Activated naive CD4-positive, alpha-beta T cell treated with anti-CD3 and anti-CD28 coated beads for 36 hours (primary cell): ENCODE data around the gene LRRTM3. TPM values are rescaled to one million over a fixed set of nuclear protein-coding genes. Genes with fewer than 3 reads are reported as not detected.

ENCODE experiments used
- CTCF ChIA-PET: fragments of 350-600 bp; sonication (Branson Sonifier 250); formaldehyde crosslinking; loops from one replicate; lab custom pipeline; 2021; ENCODE audit warnings: antibody characterized with exemption; lab: Charles Lee
- DNase-seq: peaks from one replicate; pipeline ENCODE4 v3.0.0-alpha.2; 2020
- H3K27ac Mint-ChIP-seq: one replicate; pipeline ENCODE4 v1.8.0; 2021; ENCODE audit warnings: mild to moderate bottlenecking, mixed read lengths
- H3K27me3 Mint-ChIP-seq: one replicate; pipeline ENCODE4 v1.8.0; 2021; ENCODE audit warnings: low read depth, mixed read lengths
- H3K36me3 Mint-ChIP-seq: one replicate; pipeline ENCODE4 v1.8.0; 2021; ENCODE audit warnings: low read depth, mixed read lengths
- H3K4me1 Mint-ChIP-seq: one replicate; pipeline ENCODE4 v1.8.0; 2021; ENCODE audit warnings: low read depth, mixed read lengths
- H3K4me3 Mint-ChIP-seq: one replicate; pipeline ENCODE4 v1.8.0; 2021; ENCODE audit warnings: mild to moderate bottlenecking, moderate library complexity, mixed read lengths
- H3K9me3 Mint-ChIP-seq: one replicate; pipeline ENCODE4 v1.8.0; 2021; ENCODE audit warnings: mixed read lengths
- intact Hi-C: fragments of 100-400 bp; cut with micrococcal nuclease; formaldehyde crosslinking; loops from one replicate; pipeline ENCODE4 v1.15.1; 2023
- total RNA-seq, 2 experiments: library from RNA; stranded (reverse); gene quantifications; one replicate each; pipeline ENCODE4 v1.2.3, GENCODE V29; 2021

The LRRTM3 gene
- total RNA-seq, 2 experiments from 2014 or later = not detected

DNA sequence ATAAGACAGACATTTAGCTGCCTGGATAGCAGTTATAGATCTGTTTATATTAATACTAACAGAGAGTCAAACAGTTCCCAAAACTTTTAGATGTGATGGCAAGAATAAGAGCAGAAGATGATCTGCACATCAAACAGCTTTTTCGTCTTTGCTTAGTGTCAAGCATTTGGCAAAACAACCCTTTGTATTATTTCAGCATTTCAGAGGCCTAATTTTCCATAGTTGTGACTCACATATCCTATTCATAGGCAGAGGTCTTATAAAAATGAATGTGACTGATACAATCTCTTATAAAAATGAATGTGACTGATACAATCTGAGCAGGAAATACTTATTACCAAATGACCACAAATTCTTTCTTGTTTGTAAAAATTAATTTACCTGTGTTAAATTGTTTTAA is 71.2 kb downstream of the LRRTM3 start:
- intact Hi-C loops = no loop called here
- H3K27ac Mint-ChIP-seq = no peak overlapping the region
- no peaks in the 10 kb centered on the region for H3K9me3 Mint-ChIP-seq
- no peaks in the 10 kb centered on the region for H3K27me3 Mint-ChIP-seq
- CTCF ChIA-PET = no interaction called here
- no peak overlapping the region for H3K4me3 Mint-ChIP-seq
- DNase-seq = no peak
- no peaks in the 10 kb centered on the region for H3K4me1 Mint-ChIP-seq
- no peaks in the 10 kb centered on the region for H3K36me3 Mint-ChIP-seq

DNA sequence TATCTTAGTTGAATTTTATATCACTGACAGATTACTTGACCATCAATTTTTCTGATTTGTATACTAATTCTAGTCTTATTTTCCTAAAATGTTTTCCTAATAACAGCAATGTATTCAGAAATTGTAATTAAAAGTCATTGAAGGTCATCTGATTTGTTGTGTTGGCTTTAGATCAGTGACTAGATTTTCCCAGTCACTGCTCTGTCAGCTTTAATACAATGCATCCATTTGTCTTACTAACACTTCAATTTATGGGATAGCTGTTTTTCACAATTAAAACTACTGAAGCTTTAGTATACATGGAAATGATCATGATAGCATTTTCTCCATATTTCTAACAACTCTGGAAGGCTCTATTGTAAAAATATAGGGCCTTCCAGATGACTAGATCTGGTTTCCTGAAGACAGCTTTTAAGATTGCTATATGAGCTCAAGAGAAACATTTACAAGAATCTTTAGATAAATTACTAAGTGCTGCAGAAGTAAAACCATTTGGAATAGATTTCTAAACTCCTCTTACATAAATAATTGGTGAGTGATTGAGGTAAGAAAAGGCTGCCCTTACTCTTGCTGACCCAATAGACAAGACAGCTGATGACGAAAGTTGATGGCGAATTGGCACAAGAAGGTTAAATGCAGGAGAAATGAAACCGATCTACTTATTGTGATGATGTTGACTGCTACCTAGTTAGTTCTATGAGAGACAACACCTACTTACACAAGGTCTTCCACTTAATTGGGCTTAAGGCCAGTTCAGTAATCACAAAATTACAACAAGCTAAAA is 74.1 kb downstream of the LRRTM3 start:
- no peak for DNase-seq
- CTCF ChIA-PET = interaction anchor here (0.6 kb wide), 1 partner anchor 20 kb away, joined by 3 read pairs; no protein-coding TSS in a partner anchor
- intact Hi-C loops = no loop called here
- Mint-ChIP-seq H3K9me3 (peaks cover 2% of the 10 kb centered on the region), H3K36me3 (no peaks in the 10 kb centered on the region), H3K27me3 (no peaks in the 10 kb centered on the region), H3K4me3 (no peak overlapping the region), H3K4me1 (no peaks in the 10 kb centered on the region), H3K27ac (no peak overlapping the region)

- Mint-ChIP-seq H3K4me3 (no peak overlapping the region), H3K27me3 (no peaks in the 10 kb centered on the region), H3K27ac (no peak overlapping the region), H3K9me3 (peaks cover 2% of the 10 kb centered on the region), H3K36me3 (no peaks in the 10 kb centered on the region), H3K4me1 (no peaks in the 10 kb centered on the region)
- intact Hi-C loops = no loop called here
- CTCF ChIA-PET = no interaction called here
- DNase-seq = no peak
These were observed 78.9 kb downstream of the LRRTM3 start for GRCh38 chr10:67004690-67005089.

DNA sequence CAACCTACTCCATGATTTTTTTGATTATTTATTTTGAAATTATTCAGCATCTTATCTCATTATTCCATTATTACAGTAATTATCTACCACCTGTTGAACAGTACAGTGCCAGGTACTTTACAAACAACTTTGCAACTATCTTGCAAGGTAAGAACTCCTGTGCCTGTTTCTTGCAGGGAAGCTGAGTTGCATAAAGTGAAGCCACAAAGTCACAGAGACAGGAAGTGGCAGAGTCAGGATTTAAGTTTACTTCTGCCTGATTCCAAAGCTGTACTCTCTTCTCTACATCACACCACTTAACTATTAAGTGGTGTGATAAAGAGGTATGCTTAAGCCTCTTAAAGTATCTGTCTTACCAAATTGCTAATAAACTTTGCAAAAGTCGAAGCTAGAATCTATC is 80.1 kb downstream of the LRRTM3 start:
- Mint-ChIP-seq H3K27me3 (no peaks in the 10 kb centered on the region), H3K4me1 (no peaks in the 10 kb centered on the region), H3K4me3 (no peak overlapping the region), H3K9me3 (peaks cover 2% of the 10 kb centered on the region), H3K27ac (no peak overlapping the region), H3K36me3 (no peaks in the 10 kb centered on the region)
- intact Hi-C loops = no loop called here
- no peak for DNase-seq
- CTCF ChIA-PET = no interaction called here

DNA sequence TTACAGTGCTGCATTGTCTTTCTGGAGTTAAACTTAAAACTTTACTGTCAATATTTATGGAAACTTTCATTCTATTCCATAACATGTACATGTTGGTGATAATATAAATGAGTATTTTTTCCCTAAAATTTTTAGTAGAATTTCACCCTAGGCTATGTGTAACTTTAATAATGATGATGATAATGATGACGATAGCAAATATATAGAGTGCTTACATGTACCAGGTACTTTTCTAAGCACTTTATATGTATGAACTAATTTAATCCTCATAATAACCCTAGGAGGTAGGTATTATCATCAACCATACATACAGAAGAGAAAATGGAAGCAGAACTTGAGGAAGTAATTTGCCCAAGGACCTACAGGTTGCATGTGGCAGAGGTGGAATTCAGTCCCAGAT is 85.6 kb downstream of the LRRTM3 start:
- Mint-ChIP-seq H3K4me3 (no peak overlapping the region), H3K36me3 (no peaks in the 10 kb centered on the region), H3K27ac (no peak overlapping the region), H3K4me1 (no peaks in the 10 kb centered on the region), H3K9me3 (no peaks in the 10 kb centered on the region), H3K27me3 (no peaks in the 10 kb centered on the region)
- no peak for DNase-seq
- intact Hi-C loops = no loop called here
- CTCF ChIA-PET = no interaction called here

DNA sequence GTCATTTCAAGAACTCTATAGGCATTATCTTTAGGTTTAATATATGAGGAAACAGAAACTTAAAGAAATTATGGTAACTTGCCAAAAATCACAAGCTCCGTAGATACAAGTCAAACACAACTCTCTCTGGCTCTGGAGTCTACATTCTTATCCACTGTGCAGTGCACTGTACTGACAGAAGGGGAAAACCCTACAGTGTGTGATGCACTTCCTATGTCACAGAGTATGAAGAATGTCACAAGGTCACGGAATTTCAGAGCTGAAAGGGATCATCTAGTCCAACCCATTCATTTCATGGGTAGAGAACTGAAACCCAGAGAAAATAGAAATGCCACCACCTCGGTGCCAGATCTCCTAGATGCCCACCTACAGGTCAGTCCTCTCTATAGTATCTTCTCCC is 86.1 kb downstream of the LRRTM3 start:
- H3K27ac Mint-ChIP-seq = no peak overlapping the region
- no peak overlapping the region for H3K4me3 Mint-ChIP-seq
- no peaks in the 10 kb centered on the region for H3K9me3 Mint-ChIP-seq
- no peaks in the 10 kb centered on the region for H3K4me1 Mint-ChIP-seq
- DNase-seq = no peak
- CTCF ChIA-PET = interaction anchor here (0.6 kb wide), 1 partner anchor 966 kb away, joined by 3 read pairs; no protein-coding TSS in a partner anchor
- intact Hi-C loops = no loop called here
- no peaks in the 10 kb centered on the region for H3K36me3 Mint-ChIP-seq
- no peaks in the 10 kb centered on the region for H3K27me3 Mint-ChIP-seq

DNA sequence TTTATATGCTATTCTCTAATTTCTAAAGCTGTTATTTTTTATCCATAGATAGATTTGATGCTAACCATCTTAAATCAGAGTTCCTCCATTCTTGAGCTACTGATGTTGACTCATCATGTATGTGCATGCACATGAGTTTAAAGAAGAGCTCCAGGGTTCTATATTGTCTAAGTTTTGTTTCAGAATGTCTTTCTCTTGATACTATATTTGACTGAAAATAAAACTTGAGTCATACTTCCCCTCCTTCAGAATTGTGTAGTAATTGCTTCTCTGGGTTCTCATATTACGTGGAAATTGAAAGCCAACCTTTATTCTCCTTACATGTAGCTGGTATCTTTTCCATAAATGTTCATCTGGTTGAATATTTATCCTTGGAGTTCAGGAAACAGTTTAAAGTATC is 89.4 kb downstream of the LRRTM3 start:
- no peak for DNase-seq
- Mint-ChIP-seq H3K27me3 (no peaks in the 10 kb centered on the region), H3K4me1 (no peaks in the 10 kb centered on the region), H3K36me3 (no peaks in the 10 kb centered on the region), H3K27ac (no peak overlapping the region), H3K9me3 (no peaks in the 10 kb centered on the region), H3K4me3 (no peak overlapping the region)
- intact Hi-C loops = no loop called here
- CTCF ChIA-PET = no interaction called here

GRCh38 chr10:67017218-67017617 is 91.4 kb downstream of the LRRTM3 start:
- Mint-ChIP-seq H3K4me1 (no peaks in the 10 kb centered on the region), H3K27ac (no peak overlapping the region), H3K36me3 (no peaks in the 10 kb centered on the region), H3K27me3 (no peaks in the 10 kb centered on the region), H3K4me3 (no peak overlapping the region), H3K9me3 (peaks cover 1% of the 10 kb centered on the region)
- no peak for DNase-seq
- intact Hi-C loops = no loop called here
- CTCF ChIA-PET = no interaction called here

DNA sequence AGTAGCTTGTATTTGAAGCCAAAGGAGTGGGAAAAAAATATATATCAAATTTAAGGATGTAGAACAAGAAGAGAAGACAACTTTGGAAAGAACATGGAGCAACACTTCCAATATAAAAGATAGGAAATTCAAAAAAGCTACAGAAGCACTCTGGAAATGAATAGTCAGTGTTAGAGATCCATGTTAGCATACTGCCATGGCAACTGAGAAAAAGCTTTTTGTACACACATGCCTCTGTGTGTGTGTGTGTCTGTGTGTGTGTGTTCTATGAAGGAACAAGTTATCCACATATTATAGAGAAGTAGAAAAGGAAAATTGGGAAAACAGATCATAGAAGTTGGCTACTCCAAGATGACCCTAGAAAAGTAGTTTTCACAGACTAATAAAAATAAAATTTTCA is 96.3 kb downstream of the LRRTM3 start:
- H3K9me3 Mint-ChIP-seq = peaks cover 1% of the 10 kb centered on the region
- CTCF ChIA-PET = no interaction called here

GRCh38 chr10:67033878-67034277 is 108.0 kb downstream of the LRRTM3 start:
- H3K27ac Mint-ChIP-seq = no peak overlapping the region
- no peaks in the 10 kb centered on the region for H3K27me3 Mint-ChIP-seq
- no peak for DNase-seq
- H3K9me3 Mint-ChIP-seq = no peaks in the 10 kb centered on the region
- no peaks in the 10 kb centered on the region for H3K36me3 Mint-ChIP-seq
- CTCF ChIA-PET = no interaction called here
- no peak overlapping the region for H3K4me3 Mint-ChIP-seq
- intact Hi-C loops = no loop called here
- no peaks in the 10 kb centered on the region for H3K4me1 Mint-ChIP-seq

More for the DNA sequence above, 96.3 kb downstream of the LRRTM3 start:
- Mint-ChIP-seq H3K4me3 (no peak overlapping the region), H3K36me3 (no peaks in the 10 kb centered on the region), H3K27me3 (no peaks in the 10 kb centered on the region), H3K27ac (no peak overlapping the region), H3K4me1 (no peaks in the 10 kb centered on the region)
- no peak for DNase-seq
- intact Hi-C loops = no loop called here

DNA sequence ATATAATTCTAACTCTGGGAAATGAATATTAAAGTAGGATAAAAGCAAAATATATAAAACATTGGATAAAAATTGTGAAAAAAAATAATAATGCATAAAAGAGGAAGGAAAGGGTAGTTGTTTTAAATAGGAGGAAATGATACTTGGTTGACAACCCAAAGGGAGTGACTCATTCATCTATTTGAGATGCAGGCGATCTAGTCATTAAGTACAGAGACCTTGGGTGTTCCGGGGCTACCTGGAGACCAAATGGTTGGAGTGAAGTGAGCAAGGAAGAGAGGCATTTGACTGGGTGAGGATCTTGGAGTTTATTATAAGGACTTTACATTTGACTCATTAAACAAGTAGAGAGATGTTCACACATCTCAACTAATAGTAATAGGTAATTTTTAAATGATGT is 111.0 kb downstream of the LRRTM3 start:
- no peaks in the 10 kb centered on the region for H3K36me3 Mint-ChIP-seq
- H3K4me1 Mint-ChIP-seq = no peaks in the 10 kb centered on the region
- intact Hi-C loops = no loop called here
- CTCF ChIA-PET = no interaction called here
- H3K27ac Mint-ChIP-seq = no peak overlapping the region
- H3K9me3 Mint-ChIP-seq = no peaks in the 10 kb centered on the region
- no peaks in the 10 kb centered on the region for H3K27me3 Mint-ChIP-seq
- DNase-seq = no peak
- no peak overlapping the region for H3K4me3 Mint-ChIP-seq

GRCh38 chr10:67043041-67043440 is 117.2 kb downstream of the LRRTM3 start:
- H3K27me3 Mint-ChIP-seq = no peaks in the 10 kb centered on the region
- DNase-seq = no peak
- intact Hi-C loops = no loop called here
- no peak overlapping the region for H3K27ac Mint-ChIP-seq
- H3K4me3 Mint-ChIP-seq = no peak overlapping the region
- no peaks in the 10 kb centered on the region for H3K36me3 Mint-ChIP-seq
- peaks cover 2% of the 10 kb centered on the region for H3K9me3 Mint-ChIP-seq
- CTCF ChIA-PET = no interaction called here
- no peaks in the 10 kb centered on the region for H3K4me1 Mint-ChIP-seq

- Mint-ChIP-seq H3K36me3 (no peaks in the 10 kb centered on the region), H3K4me1 (no peaks in the 10 kb centered on the region), H3K27me3 (no peaks in the 10 kb centered on the region), H3K9me3 (peaks cover 2% of the 10 kb centered on the region), H3K27ac (no peak overlapping the region), H3K4me3 (no peak overlapping the region)
- CTCF ChIA-PET = no interaction called here
- intact Hi-C loops = no loop called here
- DNase-seq = no peak
These were observed 119.6 kb downstream of the LRRTM3 start for GRCh38 chr10:67045404-67045803.
